ENCODE data around the gene JMJD6.
"Not testable (repeated sequence)": the region's sequence is repeated elsewhere in the genome, so short reads cannot be mapped to it uniquely, and the experiment has no call there.

JMJD6 gene

DNA sequence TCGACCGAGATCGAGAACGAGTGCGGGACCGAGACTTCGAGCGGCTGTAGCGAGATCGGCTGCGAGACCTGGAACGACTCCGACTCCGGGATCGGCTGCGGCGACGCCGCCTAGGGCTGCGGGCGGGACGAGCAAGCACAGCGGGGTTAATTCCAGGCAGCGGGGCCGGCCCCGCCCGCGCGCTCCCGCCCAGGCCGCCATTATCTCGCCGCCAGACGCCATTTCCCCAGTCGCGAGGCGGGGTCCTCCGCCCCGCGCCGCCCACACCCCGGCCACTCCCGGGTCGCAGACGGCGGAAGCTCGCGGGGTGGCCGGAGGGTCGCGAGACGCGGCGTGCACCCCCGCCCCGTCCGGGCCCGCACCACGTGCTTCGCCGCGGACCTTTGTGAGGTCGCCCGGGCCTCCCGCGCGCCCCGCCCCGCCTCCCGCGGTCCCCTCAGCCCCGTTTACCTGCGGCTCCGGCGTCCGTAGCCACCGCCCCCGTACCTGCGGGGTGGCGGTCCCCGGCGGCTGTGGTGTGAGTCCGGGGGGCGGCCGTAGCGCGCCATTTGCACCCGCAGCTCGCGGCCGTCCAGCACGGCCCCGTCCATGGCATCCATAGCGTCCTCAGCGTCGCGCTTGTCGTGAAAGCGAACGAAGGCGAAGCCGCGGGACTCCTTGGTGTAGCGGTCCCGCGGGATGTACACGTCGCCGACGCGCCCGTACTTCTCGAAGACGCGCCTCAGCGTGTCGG lies 10.1 kb upstream of the JMJD6 start:
- DNase-seq, result peak in 1 of 2 experiments; percentile 58

GRCh38 chr17:76735586-76736348 lies 9.4 kb upstream of the JMJD6 start:
- DNase-seq, result peak in 1 of 2 experiments; percentile 29

GRCh38 chr17:76735006-76735405 lies 8.6 kb upstream of the JMJD6 start:
- DNase-seq, result peak in 1 of 2 experiments; percentile 49

DNA sequence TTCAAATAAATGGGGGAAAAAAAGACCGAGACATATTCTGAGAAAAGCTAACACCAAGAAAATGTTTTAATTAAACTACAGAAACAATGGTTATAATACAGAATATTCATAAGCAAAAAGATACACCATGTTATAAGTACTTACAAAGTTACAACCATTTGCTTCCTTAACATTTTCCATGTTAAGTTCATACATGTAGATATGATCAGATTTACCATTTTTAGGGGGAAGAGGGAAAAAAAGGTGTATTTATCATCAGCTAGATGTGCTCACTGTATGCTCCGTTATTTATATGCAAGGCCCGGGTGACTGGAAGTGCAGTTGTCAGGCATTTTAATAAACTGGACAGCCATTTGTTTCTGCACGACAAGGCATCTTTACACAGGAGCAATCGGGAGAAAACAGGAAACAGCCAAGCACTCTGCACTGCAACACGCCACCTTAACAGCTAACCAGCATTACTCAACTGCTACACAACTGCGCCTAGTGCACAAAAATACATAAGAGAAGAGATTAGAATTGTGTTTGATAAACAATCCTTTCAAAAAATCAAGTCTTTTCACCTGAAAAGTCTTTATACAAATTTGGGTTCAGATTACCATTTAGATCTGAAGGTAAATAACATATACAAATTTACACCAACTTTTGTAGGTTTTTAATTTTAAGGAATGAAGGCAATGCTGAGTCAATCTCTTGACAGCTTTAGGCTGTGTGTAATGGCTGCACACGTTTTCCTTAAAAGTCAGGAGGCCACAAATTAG lies 7.9 kb upstream of the JMJD6 start:
- peak in 1 of 2 experiments; percentile 43 for DNase-seq

DNA sequence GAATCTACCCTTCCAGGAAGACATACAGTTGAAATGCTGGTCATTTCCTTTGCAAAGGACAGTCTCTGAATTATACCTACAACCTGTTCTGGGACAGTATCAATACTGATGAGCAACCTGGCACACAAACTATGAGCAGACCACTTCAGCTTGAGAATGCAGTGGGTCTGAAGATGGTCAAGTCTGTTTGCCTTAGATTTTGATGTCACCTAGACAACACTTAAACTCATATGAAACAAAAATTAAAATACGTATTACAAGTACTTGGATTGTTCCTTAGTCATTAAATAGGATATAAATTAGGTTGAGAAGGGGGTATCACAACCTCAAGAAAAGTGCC lies 7.2 kb upstream of the JMJD6 start:
- DNase-seq, result no peak

- no peak for DNase-seq
These were observed 6.6 kb upstream of the JMJD6 start for GRCh38 chr17:76732734-76733617.

DNA sequence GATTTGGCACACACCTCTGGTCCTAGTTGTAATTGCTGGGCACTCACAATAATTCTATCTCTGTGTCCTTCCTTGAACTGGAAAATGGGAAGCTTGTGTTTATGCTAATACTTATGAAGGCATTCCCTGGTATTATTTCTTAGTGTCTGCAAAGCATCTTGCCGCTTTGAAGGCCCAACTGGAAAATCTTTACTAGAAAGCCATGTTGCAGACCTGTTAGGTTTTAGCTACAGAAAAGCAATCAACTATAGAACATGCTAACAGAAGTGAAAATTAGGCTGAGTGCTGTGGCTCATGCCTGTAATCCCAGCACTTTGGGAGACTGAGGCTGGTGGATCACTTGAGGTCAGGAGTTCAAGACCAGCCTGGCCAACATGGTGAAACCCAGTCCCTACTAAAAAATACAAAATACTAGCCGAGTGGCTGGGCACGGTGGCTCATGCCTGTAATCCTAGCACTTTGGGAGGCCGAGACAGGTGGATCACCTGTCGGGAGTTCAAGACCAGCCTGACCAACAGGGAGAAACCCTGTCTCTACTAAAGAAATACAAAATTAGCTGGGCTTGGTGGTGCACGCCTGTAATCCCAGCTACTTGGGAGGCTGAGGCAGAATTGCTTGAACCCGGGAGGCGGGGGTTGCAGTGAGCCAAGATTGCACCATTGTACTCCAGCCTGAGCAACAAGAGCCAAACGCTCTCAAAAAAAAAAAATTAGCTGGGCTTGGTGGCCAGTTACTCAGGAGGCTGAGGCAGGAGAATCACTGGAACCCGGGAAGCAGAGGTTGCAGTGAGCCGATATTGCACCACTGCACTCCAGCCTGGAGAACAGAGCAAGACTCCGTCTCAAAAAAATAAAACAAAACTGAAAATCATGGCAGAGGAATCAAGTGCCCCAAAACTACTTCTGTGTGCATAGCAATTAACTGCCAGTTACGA lies 5.7 kb upstream of the JMJD6 start:
- DNase-seq, result not testable (repeated sequence)

GRCh38 chr17:76727745-76728456 lies 1.5 kb upstream of the JMJD6 start:
- DNase-seq, result no peak

DNA sequence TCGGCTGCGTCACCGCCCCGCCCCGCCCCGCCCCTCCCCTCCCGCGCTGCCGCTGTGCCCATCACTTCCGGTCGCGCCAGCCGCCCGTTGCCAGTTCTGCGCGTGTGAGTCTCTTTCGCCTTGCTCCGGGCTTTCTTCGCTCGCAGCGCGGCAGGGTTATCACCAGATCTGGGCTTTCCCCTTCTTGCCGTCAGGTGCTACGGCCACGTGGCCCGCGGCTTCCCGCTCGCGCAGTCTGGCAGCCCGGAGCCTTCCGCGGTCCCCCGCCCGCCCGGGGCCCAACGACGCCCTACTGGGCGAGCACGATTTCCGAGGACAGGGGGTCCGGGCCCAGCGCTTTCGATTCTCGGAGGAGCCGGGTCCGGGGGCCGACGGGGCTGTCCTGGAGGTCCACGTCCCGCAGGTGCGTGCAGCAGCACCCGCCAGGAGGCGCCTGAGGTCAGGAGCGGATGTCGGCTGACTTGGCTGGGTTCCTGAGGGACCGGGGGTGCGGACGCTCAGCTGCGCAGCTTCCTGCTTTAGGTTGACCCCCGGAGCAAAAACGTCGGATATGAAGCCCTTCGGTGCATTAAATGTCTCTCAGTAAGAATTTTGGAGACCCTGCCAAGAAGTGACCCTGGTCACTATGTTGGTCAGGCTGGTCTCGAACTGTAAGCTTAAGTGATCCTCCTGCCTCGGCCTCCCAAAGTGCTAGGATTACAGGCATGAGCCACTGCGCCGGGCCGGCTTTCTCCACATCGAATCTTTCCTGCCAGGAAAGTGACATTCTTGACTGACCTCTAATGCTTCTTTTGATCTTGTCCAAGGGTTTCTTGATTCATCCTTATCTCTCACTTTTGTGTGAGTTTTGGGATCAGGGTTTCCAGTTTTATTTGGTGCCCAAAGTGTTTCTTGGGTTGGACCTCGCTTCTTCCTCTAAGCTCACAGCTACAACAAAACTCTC lies 641 bp upstream of the JMJD6 start, which contains the start of gene METTL23:
Gene METTL23 (plus strand): TSS at position 64 of the 943 bp plus-strand sequence. CDS start 2,872 bp downstream, outside the sequence.
- DNase-seq, result peak in 1 of 2 experiments; percentile 44

DNA sequence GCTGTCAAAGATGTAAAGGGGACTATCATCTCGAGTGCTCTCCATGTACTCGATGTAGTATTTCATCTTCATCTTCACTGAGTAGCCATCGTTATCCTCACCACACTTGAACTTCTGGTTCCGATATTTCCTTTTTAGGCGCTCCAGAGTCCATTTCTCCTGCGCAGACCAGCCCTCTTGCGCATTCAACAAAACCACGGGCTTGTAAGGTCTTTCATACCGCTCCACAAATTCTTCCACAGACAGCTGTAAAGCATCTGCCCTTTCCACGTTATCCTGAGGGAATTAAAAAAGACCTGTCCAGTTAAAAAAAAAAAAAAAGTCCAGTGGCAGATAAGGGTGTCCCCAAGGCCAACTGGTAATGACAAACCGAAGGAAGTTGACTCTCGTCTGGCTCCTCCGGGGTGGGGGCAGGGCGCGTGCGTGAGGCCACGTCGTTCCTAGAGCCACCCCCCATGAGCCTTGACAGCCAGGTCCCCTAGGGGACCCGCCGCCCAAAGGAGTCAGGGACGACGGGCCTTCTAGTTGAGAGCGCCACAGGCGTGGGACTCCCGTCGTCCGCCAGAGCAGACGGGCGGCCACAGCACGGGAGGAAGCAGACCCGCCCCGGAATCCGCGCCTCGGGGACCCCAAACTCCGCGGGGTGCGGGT lies 701 bp downstream of the JMJD6 start:
- peak in 1 of 2 experiments; percentile 51 for DNase-seq

DNA sequence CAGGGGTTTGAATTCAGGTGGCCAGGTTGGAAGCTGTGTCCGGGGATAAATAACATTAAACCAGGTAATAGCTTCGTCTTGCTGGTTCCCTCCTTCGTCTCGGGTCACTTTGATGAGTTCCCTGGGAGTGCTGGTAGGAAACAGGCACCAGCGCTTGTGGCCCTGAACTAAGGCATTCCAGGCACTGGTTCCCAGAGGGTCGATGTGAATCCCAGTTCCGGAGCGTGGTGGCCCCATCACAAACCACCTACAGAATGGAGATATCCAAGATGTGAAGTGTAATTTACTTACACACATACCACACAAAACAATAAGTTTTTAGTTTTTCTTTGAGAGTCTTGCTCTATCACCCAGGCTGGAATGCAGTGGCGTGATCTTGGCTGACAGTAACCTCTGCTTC lies 2.6 kb downstream of the JMJD6 start:
- no peak for DNase-seq

DNA sequence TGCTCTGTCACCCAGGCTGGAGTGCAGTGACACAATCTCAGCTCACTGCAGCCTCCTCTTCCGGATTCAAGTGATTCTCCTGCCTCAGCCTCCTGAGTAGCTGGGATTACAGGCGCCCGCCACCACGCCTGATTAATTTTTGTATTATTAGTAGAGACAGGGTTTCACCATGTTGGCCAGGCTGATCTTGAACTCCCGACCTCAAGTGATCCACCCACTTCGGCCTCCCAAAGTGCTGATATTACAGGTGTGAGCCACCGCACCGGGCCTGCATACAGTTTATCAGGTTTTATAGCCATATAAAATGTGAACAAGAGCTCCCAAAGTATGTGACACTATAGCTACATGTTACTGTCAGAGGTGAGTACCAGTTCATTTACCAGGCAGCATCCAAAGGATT lies 3.4 kb downstream of the JMJD6 start:
- not testable (repeated sequence) for DNase-seq

DNA sequence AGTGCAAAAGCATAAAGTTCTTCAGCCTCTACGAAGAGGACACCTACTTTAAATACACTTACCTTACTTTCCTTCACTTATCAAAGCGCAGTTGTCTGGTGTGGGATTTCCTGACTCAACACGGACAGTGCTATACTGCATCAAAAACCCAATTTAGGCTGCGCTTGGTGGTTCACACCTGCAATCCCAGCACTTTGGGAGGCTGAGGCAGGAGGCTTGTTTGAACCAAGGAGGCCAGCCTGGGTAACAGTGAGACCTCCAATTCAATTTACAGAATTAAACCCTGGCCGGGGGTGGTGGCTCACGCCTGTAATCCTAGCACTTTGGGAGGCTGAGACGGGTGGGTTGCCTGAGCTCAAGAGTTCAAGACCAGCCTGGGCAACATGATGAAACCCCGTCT lies 4.1 kb downstream of the JMJD6 start:
- no peak for DNase-seq

- DNase-seq, result no peak
These were observed 4.9 kb downstream of the JMJD6 start for GRCh38 chr17:76721463-76721862.

DNA sequence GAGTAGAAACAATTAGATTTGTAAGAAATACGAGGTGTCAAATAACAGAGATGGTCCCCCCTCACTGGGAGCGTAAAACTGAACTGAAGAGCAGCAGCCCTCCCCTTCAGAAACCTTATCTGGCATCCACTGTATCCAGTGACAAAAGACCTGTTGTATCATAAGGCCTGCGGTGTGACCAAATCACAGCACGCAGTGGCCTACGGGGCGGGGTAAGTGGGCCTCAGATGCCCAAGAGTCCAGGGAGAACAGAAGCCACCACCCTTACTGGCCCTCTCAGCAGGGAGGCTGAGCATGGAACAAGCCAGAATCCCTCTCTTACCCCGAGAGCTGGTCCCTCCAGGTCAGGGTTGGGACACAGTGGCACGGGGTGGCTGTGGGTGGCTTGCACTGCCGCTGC lies 5.5 kb downstream of the JMJD6 start:
- no peak for DNase-seq

- DNase-seq, result no peak
These were observed 6.2 kb downstream of the JMJD6 start for GRCh38 chr17:76720211-76720610.

- DNase-seq, result no peak
These were observed 7.9 kb downstream of the JMJD6 start for GRCh38 chr17:76718516-76718915.

GRCh38 chr17:76716839-76717215 lies 9.6 kb downstream of the JMJD6 start:
- DNase-seq, result peak in 1 of 2 experiments; percentile 21

All from SW 1271 (cell line).